ENCODE data around the gene KIAA2012.

DNA sequence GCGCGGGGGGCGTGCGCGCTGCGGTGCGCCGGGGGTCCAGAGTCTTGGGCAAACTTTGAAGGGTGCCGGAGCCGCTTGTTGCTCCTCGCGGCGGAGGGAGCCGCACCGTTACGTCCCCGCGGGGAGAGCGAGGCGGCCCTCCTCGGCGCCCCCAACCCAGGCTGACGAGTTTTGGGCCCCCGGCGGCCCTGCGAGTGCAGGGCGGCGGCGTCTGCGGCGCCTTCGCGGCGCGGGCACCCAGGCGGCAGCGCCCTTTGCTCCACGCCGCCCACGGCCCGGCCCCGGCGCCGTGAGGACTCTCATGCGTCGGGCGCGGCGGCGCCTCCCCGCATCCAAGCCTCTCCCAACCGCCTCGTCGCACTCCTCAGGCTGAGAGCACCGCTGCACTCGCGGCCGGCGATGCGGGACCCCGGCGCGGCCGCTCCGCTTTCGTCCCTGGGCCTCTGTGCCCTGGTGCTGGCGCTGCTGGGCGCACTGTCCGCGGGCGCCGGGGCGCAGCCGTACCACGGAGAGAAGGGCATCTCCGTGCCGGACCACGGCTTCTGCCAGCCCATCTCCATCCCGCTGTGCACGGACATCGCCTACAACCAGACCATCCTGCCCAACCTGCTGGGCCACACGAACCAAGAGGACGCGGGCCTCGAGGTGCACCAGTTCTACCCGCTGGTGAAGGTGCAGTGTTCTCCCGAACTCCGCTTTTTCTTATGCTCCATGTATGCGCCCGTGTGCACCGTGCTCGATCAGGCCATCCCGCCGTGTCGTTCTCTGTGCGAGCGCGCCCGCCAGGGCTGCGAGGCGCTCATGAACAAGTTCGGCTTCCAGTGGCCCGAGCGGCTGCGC, 38.6 kb upstream of the KIAA2012 start:
- TF ChIP-seq MAFK (IDR thresholded peaks at IDR 0.05; ENCODE audit: low read depth, low read length) (no peak), MAZ (IDR thresholded peaks at IDR 0.05; ENCODE audit: borderline replicate concordance, low read depth, low read length) (no peak), POLR2A (IDR thresholded peaks at IDR 0.05; ENCODE audit: low read depth, low read length) (peak; percentile 2; the same call in 1 of the 2 replicates), CEBPB (IDR thresholded peaks at IDR 0.05; ENCODE audit: low read depth, low read length) (no peak), NFE2L2 (IDR thresholded peaks at IDR 0.05; ENCODE audit: low read depth, low read length) (no peak), BHLHE40 (IDR thresholded peaks at IDR 0.05; ENCODE audit: low read depth, low read length) (no peak), SMC3 (IDR thresholded peaks at IDR 0.05; ENCODE audit: low read depth, low read length) (no peak), CHD1 (IDR thresholded peaks at IDR 0.05; ENCODE audit: low read depth, low read length) (no peak), USF2 (IDR thresholded peaks at IDR 0.05; ENCODE audit: low read depth, low read length) (no peak), MXI1 (IDR thresholded peaks at IDR 0.05; ENCODE audit: borderline replicate concordance, low read depth, low read length) (no peak; the same call in 1 of the 2 replicates), RCOR1 (IDR thresholded peaks at IDR 0.05; ENCODE audit: insufficient replicate concordance, low read length) (no peak)
- TF ChIP-seq, protein P1, sequence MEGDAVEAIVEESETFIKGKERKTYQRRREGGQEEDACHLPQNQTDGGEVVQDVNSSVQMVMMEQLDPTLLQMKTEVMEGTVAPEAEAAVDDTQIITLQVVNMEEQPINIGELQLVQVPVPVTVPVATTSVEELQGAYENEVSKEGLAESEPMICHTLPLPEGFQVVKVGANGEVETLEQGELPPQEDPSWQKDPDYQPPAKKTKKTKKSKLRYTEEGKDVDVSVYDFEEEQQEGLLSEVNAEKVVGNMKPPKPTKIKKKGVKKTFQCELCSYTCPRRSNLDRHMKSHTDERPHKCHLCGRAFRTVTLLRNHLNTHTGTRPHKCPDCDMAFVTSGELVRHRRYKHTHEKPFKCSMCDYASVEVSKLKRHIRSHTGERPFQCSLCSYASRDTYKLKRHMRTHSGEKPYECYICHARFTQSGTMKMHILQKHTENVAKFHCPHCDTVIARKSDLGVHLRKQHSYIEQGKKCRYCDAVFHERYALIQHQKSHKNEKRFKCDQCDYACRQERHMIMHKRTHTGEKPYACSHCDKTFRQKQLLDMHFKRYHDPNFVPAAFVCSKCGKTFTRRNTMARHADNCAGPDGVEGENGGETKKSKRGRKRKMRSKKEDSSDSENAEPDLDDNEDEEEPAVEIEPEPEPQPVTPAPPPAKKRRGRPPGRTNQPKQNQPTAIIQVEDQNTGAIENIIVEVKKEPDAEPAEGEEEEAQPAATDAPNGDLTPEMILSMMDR (conservative IDR thresholded peaks at IDR 0.05; ENCODE audit: low read depth, low read length), result no peak

All from IMR-90 (cell line).